Osteoblast (primary cell): ENCODE data around the gene MYORG. TPM values are rescaled to one million over a fixed set of nuclear protein-coding genes. Genes with fewer than 3 reads are reported as not detected.
A peak's percentile ranks its signal among the peaks of the same experiment; 100 is the strongest.
"Not testable (repeated sequence)": the region's sequence is repeated elsewhere in the genome, so short reads cannot be mapped to it uniquely, and the experiment has no call there.

Source experiments
- DNase-seq: peaks from one replicate; pipeline ENCODE4 v3.0.0; 2011; ENCODE audit warnings: low spot score, mixed read lengths; ENCODE audit not compliant: insufficient read length; ENCODE audit errors: missing footprints
- H2AFZ ChIP-seq: 2 replicates; pipeline ENCODE4 v1.6.0; 2011; ENCODE audit warnings: mild to moderate bottlenecking, low read length
- H3K27ac ChIP-seq: 2 replicates; pipeline ENCODE4 v1.5.1; 2011; ENCODE audit warnings: mild to moderate bottlenecking, low read depth, low read length, moderate library complexity
- H3K27me3 ChIP-seq: 2 replicates; pipeline ENCODE4 v1.6.0; 2012; ENCODE audit warnings: mild to moderate bottlenecking, control low read depth, inconsistent platforms, low read length, moderate library complexity; ENCODE audit not compliant: insufficient read depth
- H3K36me3 ChIP-seq: 2 replicates; pipeline ENCODE4 v1.5.1; 2011; ENCODE audit warnings: mild to moderate bottlenecking, low read length, control low read depth, moderate library complexity; ENCODE audit not compliant: insufficient read depth
- H3K4me1 ChIP-seq: 2 replicates; pipeline ENCODE4 v1.5.1; 2011; ENCODE audit warnings: mild to moderate bottlenecking, low read length, control low read depth, moderate library complexity; ENCODE audit not compliant: insufficient read depth
- H3K4me2 ChIP-seq: 2 replicates; pipeline ENCODE4 v1.6.0; 2011; ENCODE audit warnings: mild to moderate bottlenecking, low read length; ENCODE audit not compliant: insufficient read depth
- H3K4me3 ChIP-seq: fragments of 200-600 bp; sonication (generic); 3 replicates; pipeline ENCODE4 v1.5.1; 2012; ENCODE audit warnings: mild to moderate bottlenecking, low read length, inconsistent platforms; ENCODE audit not compliant: insufficient read depth
- H3K79me2 ChIP-seq: 2 replicates; pipeline ENCODE4 v1.6.0; 2012; ENCODE audit warnings: mild to moderate bottlenecking, low read length, control low read depth, inconsistent platforms; ENCODE audit not compliant: insufficient read depth
- H3K9me3 ChIP-seq: 2 replicates; pipeline ENCODE4 v1.5.1; 2011; ENCODE audit warnings: low read depth, low read length, control low read depth
- H4K20me1 ChIP-seq: 2 replicates; pipeline ENCODE4 v1.6.0; 2012; ENCODE audit warnings: mild to moderate bottlenecking, low read length, control low read depth; ENCODE audit not compliant: insufficient read depth
- total RNA-seq: library from RNA; depleted of rRNA; stranded (reverse); fragments of >200 nt; gene quantifications from 2 replicates; pipeline ENCODE4 v1.2.3, GENCODE V29; 2012
- TF ChIP-seq, protein P1 (sequence below): IDR thresholded peaks from 2 replicates; pipeline ENCODE4 v1.5.1; 2011; ENCODE audit warnings: mild to moderate bottlenecking, low read depth, low read length, moderate library complexity; ENCODE audit errors: extremely low read depth

The MYORG gene
- total RNA-seq, 1 donor = 0.36 TPM

DNA sequence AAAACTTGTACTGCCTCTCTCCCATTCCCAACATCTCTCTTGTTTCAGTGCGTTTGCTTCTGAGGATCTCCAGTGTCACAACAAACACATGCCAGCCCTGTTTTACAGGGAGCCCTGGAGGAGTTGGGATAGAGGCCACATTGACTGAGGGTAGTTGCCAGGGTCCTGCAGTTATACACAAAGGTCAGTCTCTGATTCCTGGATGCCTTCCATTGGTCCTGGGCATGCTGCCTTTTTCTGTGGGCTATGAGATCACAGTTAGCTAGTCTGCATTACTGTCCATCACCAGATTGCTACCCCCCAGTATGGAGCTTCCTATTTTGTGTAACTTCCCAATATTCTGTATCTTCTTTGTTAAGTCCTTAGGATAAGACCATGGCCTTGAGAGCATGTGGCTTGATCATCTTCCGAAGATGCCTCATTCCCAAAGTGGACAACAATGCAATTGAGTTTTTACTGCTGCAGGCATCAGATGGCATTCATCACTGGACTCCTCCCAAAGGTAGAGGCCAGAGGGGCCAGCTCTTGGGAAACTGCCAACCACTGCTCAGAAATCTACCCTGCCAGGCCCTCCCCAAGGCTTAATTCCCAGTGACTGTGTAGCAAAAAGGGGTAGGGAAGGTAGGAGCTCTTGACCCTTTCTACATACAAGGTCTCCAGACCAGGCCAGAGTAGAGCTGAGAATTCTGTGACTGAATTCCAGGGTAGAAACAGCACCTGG, 37.9 kb downstream of the MYORG start:
- Histone ChIP-seq H3K79me2 (peaks cover 33% of the 10 kb centered on the region), H2AFZ (no peak overlapping the region), H3K4me2 (no peak overlapping the region), H3K27me3 (no peaks in the 10 kb centered on the region), H3K4me3 (no peak overlapping the region), H3K27ac (no peak overlapping the region), H3K36me3 (peaks cover 41% of the 10 kb centered on the region), H4K20me1 (peaks cover 9% of the 10 kb centered on the region), H3K9me3 (no peaks in the 10 kb centered on the region), H3K4me1 (no peaks in the 10 kb centered on the region)
- TF ChIP-seq, protein P1, sequence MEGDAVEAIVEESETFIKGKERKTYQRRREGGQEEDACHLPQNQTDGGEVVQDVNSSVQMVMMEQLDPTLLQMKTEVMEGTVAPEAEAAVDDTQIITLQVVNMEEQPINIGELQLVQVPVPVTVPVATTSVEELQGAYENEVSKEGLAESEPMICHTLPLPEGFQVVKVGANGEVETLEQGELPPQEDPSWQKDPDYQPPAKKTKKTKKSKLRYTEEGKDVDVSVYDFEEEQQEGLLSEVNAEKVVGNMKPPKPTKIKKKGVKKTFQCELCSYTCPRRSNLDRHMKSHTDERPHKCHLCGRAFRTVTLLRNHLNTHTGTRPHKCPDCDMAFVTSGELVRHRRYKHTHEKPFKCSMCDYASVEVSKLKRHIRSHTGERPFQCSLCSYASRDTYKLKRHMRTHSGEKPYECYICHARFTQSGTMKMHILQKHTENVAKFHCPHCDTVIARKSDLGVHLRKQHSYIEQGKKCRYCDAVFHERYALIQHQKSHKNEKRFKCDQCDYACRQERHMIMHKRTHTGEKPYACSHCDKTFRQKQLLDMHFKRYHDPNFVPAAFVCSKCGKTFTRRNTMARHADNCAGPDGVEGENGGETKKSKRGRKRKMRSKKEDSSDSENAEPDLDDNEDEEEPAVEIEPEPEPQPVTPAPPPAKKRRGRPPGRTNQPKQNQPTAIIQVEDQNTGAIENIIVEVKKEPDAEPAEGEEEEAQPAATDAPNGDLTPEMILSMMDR = no peak
- no peak for DNase-seq

DNA sequence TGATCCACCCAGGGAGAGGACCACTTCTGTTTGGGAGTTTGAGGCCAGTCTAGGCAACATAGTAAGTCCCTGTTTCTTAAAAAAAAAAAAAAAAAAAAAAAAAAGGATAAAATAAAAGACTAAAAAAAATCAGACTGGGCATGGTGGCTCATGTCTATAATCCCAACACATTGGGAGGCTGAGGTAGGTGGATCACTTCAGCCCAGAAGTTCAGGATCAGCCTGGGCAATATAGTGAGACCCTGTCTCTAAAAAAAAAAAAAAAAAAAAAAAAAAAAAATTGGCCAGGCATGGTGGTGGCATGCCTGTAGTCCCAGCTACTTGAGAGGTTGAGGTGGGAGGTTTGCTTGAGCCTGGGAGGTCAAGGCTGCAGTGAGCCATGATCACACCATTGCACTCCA, 38.6 kb downstream of the MYORG start:
- Histone ChIP-seq H4K20me1 (peaks cover 15% of the 10 kb centered on the region), H3K79me2 (peaks cover 40% of the 10 kb centered on the region), H3K36me3 (peaks cover 35% of the 10 kb centered on the region)
- H3K27ac ChIP-seq, DNase-seq, H3K27me3 ChIP-seq, H3K4me2 ChIP-seq, H3K4me1 ChIP-seq, H3K9me3 ChIP-seq, H2AFZ ChIP-seq, H3K4me3 ChIP-seq: not testable (repeated sequence)

DNA sequence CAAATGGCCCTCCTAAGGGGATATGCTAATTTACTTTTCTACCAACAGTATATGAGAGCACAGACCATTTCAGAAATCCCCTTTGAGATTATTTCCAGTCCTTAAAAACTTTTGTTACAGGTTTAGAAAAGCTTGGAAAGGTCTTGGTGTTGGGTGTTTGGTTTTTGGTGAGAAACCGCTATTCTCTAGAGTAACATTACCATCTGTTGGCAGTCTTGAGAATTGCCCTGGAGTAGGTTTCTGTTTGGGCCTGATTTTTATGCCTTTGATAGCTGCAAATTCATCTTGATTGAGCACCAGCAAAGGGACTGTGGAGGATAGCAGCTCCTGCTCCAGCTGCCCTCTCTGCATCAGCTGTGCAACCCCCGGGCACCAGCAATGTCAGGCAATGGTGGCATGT, 39.3 kb downstream of the MYORG start:
- Histone ChIP-seq H2AFZ (no peak overlapping the region), H3K36me3 (peaks cover 33% of the 10 kb centered on the region), H3K4me2 (no peak overlapping the region), H3K9me3 (no peaks in the 10 kb centered on the region), H4K20me1 (peaks cover 21% of the 10 kb centered on the region), H3K27me3 (no peaks in the 10 kb centered on the region), H3K4me1 (no peaks in the 10 kb centered on the region), H3K27ac (no peak overlapping the region), H3K4me3 (no peak overlapping the region), H3K79me2 (peaks cover 47% of the 10 kb centered on the region)
- no peak for DNase-seq
- TF ChIP-seq, protein P1 = peak; percentile 36

DNA sequence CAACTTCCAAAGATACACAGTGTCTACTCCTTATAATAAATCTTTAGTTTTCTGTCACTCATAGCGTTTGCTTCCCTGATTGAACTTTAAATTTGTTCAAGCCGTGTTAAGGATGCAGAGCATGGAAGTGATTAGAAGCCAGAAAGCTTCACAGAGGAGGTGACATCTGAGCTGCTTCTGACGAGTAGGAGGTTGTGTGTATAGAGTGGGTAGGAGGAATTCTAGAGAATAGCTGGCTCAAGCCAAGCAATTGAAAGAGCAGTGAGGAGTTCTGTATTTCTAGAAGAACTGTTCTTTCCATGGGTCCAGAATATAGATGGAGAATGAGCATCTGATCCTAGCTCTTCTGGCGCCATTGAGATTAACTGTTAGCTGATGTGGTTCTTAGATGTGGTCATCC, 41.3 kb downstream of the MYORG start:
- Histone ChIP-seq H3K79me2 (peaks cover 52% of the 10 kb centered on the region), H3K9me3 (no peaks in the 10 kb centered on the region), H3K4me3 (no peak overlapping the region), H4K20me1 (peaks cover 24% of the 10 kb centered on the region), H3K27ac (no peak overlapping the region), H3K4me2 (no peak overlapping the region), H3K4me1 (no peaks in the 10 kb centered on the region), H3K36me3 (peaks cover 19% of the 10 kb centered on the region), H2AFZ (no peak overlapping the region), H3K27me3 (no peaks in the 10 kb centered on the region)
- TF ChIP-seq, protein P1 = no peak
- DNase-seq = no peak
